Fibroblast of skin of scalp (primary cell): ENCODE measurements around the gene NIFK. TPM values are rescaled to one million over a fixed set of nuclear protein-coding genes. Genes with fewer than 3 reads are reported as not detected.
"Not testable (repeated sequence)": the region's sequence is repeated elsewhere in the genome, so short reads cannot be mapped to it uniquely, and the experiment has no call there.

ENCODE experiments used
- DNase-seq: peaks from one replicate; pipeline ENCODE4 v3.0.0-alpha.2; 2013
- polyA plus RNA-seq, 2 experiments: library from polyadenylated mRNA; unstranded; fragments of 120-200 nt; gene quantifications; one replicate each; pipeline ENCODE4 v1.2.1, GENCODE V29; 2013; ENCODE audit not compliant: insufficient read length in 2 of 2

NIFK gene
- polyA plus RNA-seq (2013, experiment 1 of 2; ENCODE audit: insufficient read length), result 58.8 TPM
- 68.6 TPM for polyA plus RNA-seq (2013, experiment 2 of 2; ENCODE audit: insufficient read length)

GRCh38 chr2:121736462-121737336, at the start of gene NIFK:
Gene NIFK (minus strand): TSS chr2:121736875. CDS start chr2:121736850, 25 bp downstream.
- peak; percentile 98 for DNase-seq

- no peak for DNase-seq
These were observed 46.5 kb upstream of the NIFK start for GRCh38 chr2:121783180-121783579.

GRCh38 chr2:121778741-121779487, 42.2 kb upstream of the NIFK start:
- no peak for DNase-seq

GRCh38 chr2:121777699-121778058, 41.0 kb upstream of the NIFK start:
- DNase-seq, result peak; percentile 56

- no peak for DNase-seq
These were observed 40.4 kb upstream of the NIFK start for GRCh38 chr2:121776885-121777698.

GRCh38 chr2:121776361-121776760, 39.7 kb upstream of the NIFK start:
- DNase-seq, result no peak

- DNase-seq, result no peak
These were observed 37.6 kb upstream of the NIFK start for GRCh38 chr2:121774235-121774634.

GRCh38 chr2:121771976-121772742, 35.5 kb upstream of the NIFK start:
- DNase-seq, result no peak

- DNase-seq, result no peak
These were observed 31.6 kb upstream of the NIFK start for GRCh38 chr2:121768143-121768755.

- no peak for DNase-seq
These were observed 29.9 kb upstream of the NIFK start for GRCh38 chr2:121766624-121767023.

GRCh38 chr2:121764681-121765228, 28.1 kb upstream of the NIFK start:
- no peak for DNase-seq

GRCh38 chr2:121755237-121756111, 18.8 kb upstream of the NIFK start, which contains the start of gene TSN:
Gene TSN (plus strand): TSS chr2:121755651. CDS start chr2:121755780, 129 bp downstream.
- peak; percentile 97 for DNase-seq

- no peak for DNase-seq
These were observed 18.2 kb upstream of the NIFK start for GRCh38 chr2:121754851-121755236.

- peak; percentile 62 for DNase-seq
These were observed 11.5 kb upstream of the NIFK start for GRCh38 chr2:121748202-121748601.

GRCh38 chr2:121746071-121746578, 9.4 kb upstream of the NIFK start:
- DNase-seq, result no peak

- no peak for DNase-seq
These were observed 4.8 kb upstream of the NIFK start for GRCh38 chr2:121741450-121741849.

GRCh38 chr2:121740973-121741372, 4.3 kb upstream of the NIFK start:
- no peak for DNase-seq

GRCh38 chr2:121736140-121736461, 574 bp downstream of the NIFK start:
- no peak for DNase-seq

- no peak for DNase-seq
These were observed 1.1 kb downstream of the NIFK start for GRCh38 chr2:121735518-121736074.

GRCh38 chr2:121734544-121734943, 2.1 kb downstream of the NIFK start:
- DNase-seq, result not testable (repeated sequence)
